ENCODE measurements around the gene NFE2L2.

- no peak for TF ChIP-seq TCF7L2 (IDR thresholded peaks at IDR 0.05; ENCODE audit: low read depth, low read length)
- TF ChIP-seq CTCF (IDR thresholded peaks at IDR 0.05), result no peak
Observed at GRCh38 chr2:177260379-177260778, 4.1 kb downstream of the NFE2L2 start.

Data from Panc1 (cell line).